ENCODE measurements around the gene PELI3. TPM values are rescaled to one million over a fixed set of nuclear protein-coding genes. Genes with fewer than 3 reads are reported as not detected.

The PELI3 gene
- total RNA-seq, 4 donors from 2014 or later, result 14.4 to 26.4 (median 20.4) TPM

- H3K36me3 ChIP-seq, result peaks cover 0 to 41% (median 0%) of the 10 kb centered on the region in 3 donors
- H3K9me3 ChIP-seq, result no peaks in the 10 kb centered on the region
- TF ChIP-seq POLR2A (IDR thresholded peaks at IDR 0.05), result peak in 1 of 2 donors; percentile 48
- TF ChIP-seq CTCF (IDR thresholded peaks at IDR 0.05), result peak in 1 of 5 experiments; percentile 24
- TF ChIP-seq EP300 (IDR thresholded peaks at IDR 0.05), result peak in 1 of 2 donors; percentile 85
- peaks cover 0 to 18% (median 10%) of the 10 kb centered on the region in 4 donors for H3K4me1 ChIP-seq
- H3K27me3 ChIP-seq, result no peaks in the 10 kb centered on the region
- DNase-seq (ENCODE audit: low spot score in 2 of 2), result peak; percentile 83 to 85
- peak within 1 kb of the TSS in 3 of 4 donors; percentile 25 to 79 (median 73) for H3K27ac ChIP-seq
- H3K4me3 ChIP-seq, result peak within 1 kb of the TSS; percentile 60 to 83 (median 70)
- 2% methylated on average over 31 of the region's 31 CpGs for WGBS, 2 donors
Measured at GRCh38 chr11:66510271-66510989, 43.7 kb downstream of the PELI3 start, which contains the start of gene BBS1. BBS1 (plus strand) TSS chr11:66510635; CDS start chr11:66510660, 25 bp downstream.

GRCh38 chr11:66510990-66511339 is 44.3 kb downstream of the PELI3 start:
- WGBS, 2 donors, result 6 to 9% methylated on average over 5 of the region's 5 CpGs
- no peaks in the 10 kb centered on the region for H3K9me3 ChIP-seq
- H3K27ac ChIP-seq, result peak overlapping the region in 3 of 4 donors; percentile 25 to 79 (median 73)
- DNase-seq (ENCODE audit: low spot score in 2 of 2), result no peak
- no peaks in the 10 kb centered on the region for H3K27me3 ChIP-seq
- H3K4me1 ChIP-seq, result peaks cover 0 to 18% (median 10%) of the 10 kb centered on the region in 4 donors
- H3K36me3 ChIP-seq, result peaks cover 0 to 44% (median 0%) of the 10 kb centered on the region in 3 donors
- H3K4me3 ChIP-seq, result peak overlapping the region; percentile 60 to 83 (median 70)
- TF ChIP-seq CTCF (IDR thresholded peaks at IDR 0.05), result no peak
- no peak for TF ChIP-seq POLR2A (IDR thresholded peaks at IDR 0.05)
- TF ChIP-seq EP300 (IDR thresholded peaks at IDR 0.05), result no peak

GRCh38 chr11:66523611-66524010 is 56.9 kb downstream of the PELI3 start:
- Histone ChIP-seq H3K4me3 (no peak overlapping the region), H3K9me3 (no peaks in the 10 kb centered on the region), H3K36me3 (peaks cover 0 to 87% (median 10%) of the 10 kb centered on the region in 3 donors), H3K4me1 (no peaks in the 10 kb centered on the region), H3K27me3 (no peaks in the 10 kb centered on the region), H3K27ac (no peak overlapping the region)
- DNase-seq (ENCODE audit: low spot score in 2 of 2), result no peak
- 87 to 91% methylated on average over 9 to 11 of the region's 11 CpGs for WGBS, 2 donors
- TF ChIP-seq POLR2A (IDR thresholded peaks at IDR 0.05), result no peak
- no peak for TF ChIP-seq EP300 (IDR thresholded peaks at IDR 0.05)
- no peak for TF ChIP-seq CTCF (IDR thresholded peaks at IDR 0.05)

- no peak for DNase-seq (ENCODE audit: low spot score in 2 of 2)
- H3K27me3 ChIP-seq, result no peaks in the 10 kb centered on the region
- no peak overlapping the region for H3K4me3 ChIP-seq
- peaks cover 0 to 86% (median 10%) of the 10 kb centered on the region in 3 donors for H3K36me3 ChIP-seq
- TF ChIP-seq CTCF (IDR thresholded peaks at IDR 0.05) (no peak), EP300 (IDR thresholded peaks at IDR 0.05) (no peak), POLR2A (IDR thresholded peaks at IDR 0.05) (no peak)
- WGBS, 2 donors, result 86 to 92% methylated on average over 10 of the region's 10 CpGs
- no peaks in the 10 kb centered on the region for H3K4me1 ChIP-seq
- no peak overlapping the region for H3K27ac ChIP-seq
- no peaks in the 10 kb centered on the region for H3K9me3 ChIP-seq
Measured at GRCh38 chr11:66524304-66525040, 57.8 kb downstream of the PELI3 start.

Small RNAs within 50 kb of the gene (small RNA-seq; reads per million reads assigned to genes)
- gene RF00416, result not detected

Other genes starting within 250 kb of the PELI3 start
- gene KLC2, start 209.2 kb upstream of the PELI3 start, total RNA-seq, result 10 to 100 TPM; 14.9 to 32.7 (median 23.9) TPM
- 100 to 1,000 TPM in 2 of 4 donors, 10 to 100 TPM in 2; 76.3 to 144 (median 96.8) TPM for gene RAB1B, start 198.3 kb upstream of the PELI3 start, total RNA-seq
- gene CNIH2, start 188.7 kb upstream of the PELI3 start, total RNA-seq, result not detected
- 100 to 1,000 TPM in 2 of 4 donors, 10 to 100 TPM in 2; 76.0 to 143 (median 90.6) TPM for gene YIF1A, start 177.8 kb upstream of the PELI3 start, total RNA-seq
- not detected for gene TMEM151A, start 175.0 kb upstream of the PELI3 start, total RNA-seq
- gene CD248, start 149.9 kb upstream of the PELI3 start, total RNA-seq, result 10 to 100 TPM; 29.9 to 69.7 (median 47.3) TPM
- 10 to 100 TPM in 1 of 4 donors, 1 to 10 TPM in 3; 2.4 to 14.1 (median 4.1) TPM for gene RIN1, start 130.5 kb upstream of the PELI3 start, total RNA-seq
- 10 to 100 TPM; 27.2 to 44.7 (median 34.8) TPM for gene BRMS1, start 121.8 kb upstream of the PELI3 start, total RNA-seq
- gene B4GAT1, start 119.3 kb upstream of the PELI3 start, total RNA-seq, result 100 to 1,000 TPM in 1 of 4 donors, 10 to 100 TPM in 3; 53.4 to 105 (median 97.6) TPM
- 1 to 10 TPM; 1.5 to 5.4 (median 2.4) TPM for gene SLC29A2, start 95.1 kb upstream of the PELI3 start, total RNA-seq
- under 1 TPM in 1 of 4 donors, not detected in 3; 0.42 TPM for gene NPAS4, start 45.9 kb upstream of the PELI3 start, total RNA-seq
- 10 to 100 TPM; 42.9 to 63.8 (median 53.9) TPM for gene MRPL11, start 28.1 kb upstream of the PELI3 start, total RNA-seq
- gene DPP3, start 13.5 kb downstream of the PELI3 start, total RNA-seq, result 10 to 100 TPM; 12.2 to 41.8 (median 25.0) TPM
- gene BBS1, start 43.7 kb downstream of the PELI3 start, total RNA-seq, result 100 to 1,000 TPM in 2 of 4 donors, 10 to 100 TPM in 2; 66.1 to 161 (median 104) TPM
- 10 to 100 TPM; 15.3 to 17.7 (median 16.6) TPM for gene ZDHHC24, start 79.1 kb downstream of the PELI3 start, total RNA-seq
- under 1 TPM in 1 of 4 donors, not detected in 3; 0.21 TPM for gene ACTN3, start 80.0 kb downstream of the PELI3 start, total RNA-seq
- gene CTSF, start 101.7 kb downstream of the PELI3 start, total RNA-seq, result 100 to 1,000 TPM; 102 to 322 (median 190) TPM
- 1 to 10 TPM in 1 of 4 donors, under 1 TPM in 2, not detected in 1; 0.21 to 1.1 (median 0.30) TPM for gene CCDC87, start 126.2 kb downstream of the PELI3 start, total RNA-seq
- 10 to 100 TPM; 33.4 to 54.0 (median 48.6) TPM for gene CCS, start 126.3 kb downstream of the PELI3 start, total RNA-seq
- gene RBM14, start 149.7 kb downstream of the PELI3 start, total RNA-seq, result 10 to 100 TPM; 42.4 to 72.6 (median 61.5) TPM
- 10 to 100 TPM; 53.5 to 83.9 (median 57.2) TPM for gene RBM4, start 171.8 kb downstream of the PELI3 start, total RNA-seq
- 10 to 100 TPM in 3 of 4 donors, 1 to 10 TPM in 1; 7.1 to 15.9 (median 12.2) TPM for gene RBM4B, start 211.0 kb downstream of the PELI3 start, total RNA-seq